Middle frontal gyrus (tissue), 1 donor: ENCODE measurements around the gene ASTN2.
A peak's percentile ranks its signal among the peaks of the same experiment; 100 is the strongest.

ENCODE experiments used
- DNase-seq: peaks from one replicate; pipeline ENCODE4 v3.0.0-alpha.2; 2015; ENCODE audit warnings: low spot score; ENCODE audit errors: extremely low spot score

ASTN2 gene

DNA sequence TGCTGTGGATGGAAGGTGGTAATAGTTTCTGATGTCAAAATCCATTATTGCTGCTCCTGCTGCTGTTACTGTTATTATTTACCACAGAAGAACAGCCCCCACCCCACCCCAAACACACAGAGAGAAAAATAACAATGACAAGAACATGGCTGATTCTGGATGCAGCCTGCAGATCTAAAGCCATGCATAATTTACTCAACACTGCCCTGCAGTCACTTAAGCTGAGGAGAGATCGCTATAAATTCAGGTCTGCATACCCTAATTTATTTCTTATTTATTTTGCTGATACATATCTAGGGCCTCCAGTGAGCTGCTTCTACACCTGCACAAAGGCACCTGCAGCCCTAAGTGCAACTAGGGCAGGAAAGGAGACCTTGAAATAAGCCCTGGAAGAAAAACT lies 595.7 kb downstream of the ASTN2 start:
- DNase-seq = no peak

DNA sequence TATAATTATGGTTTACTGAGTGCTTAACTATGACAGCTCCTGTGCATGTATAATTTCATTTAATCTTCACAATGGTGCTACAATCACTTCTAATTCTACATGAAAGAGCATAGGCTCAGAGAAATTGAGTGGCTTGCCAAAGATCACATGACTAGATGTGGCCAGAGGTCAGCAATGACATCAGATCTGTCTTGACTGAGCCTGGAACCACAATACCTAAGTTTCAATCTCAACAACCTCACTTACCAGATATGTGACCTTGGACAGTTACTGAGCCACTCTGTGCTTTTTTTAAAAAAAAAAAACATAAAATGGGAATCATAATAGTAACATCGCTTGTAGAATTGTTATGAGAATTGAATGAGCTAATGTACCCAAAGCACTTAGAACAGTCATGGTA lies 597.1 kb downstream of the ASTN2 start:
- no peak for DNase-seq

DNA sequence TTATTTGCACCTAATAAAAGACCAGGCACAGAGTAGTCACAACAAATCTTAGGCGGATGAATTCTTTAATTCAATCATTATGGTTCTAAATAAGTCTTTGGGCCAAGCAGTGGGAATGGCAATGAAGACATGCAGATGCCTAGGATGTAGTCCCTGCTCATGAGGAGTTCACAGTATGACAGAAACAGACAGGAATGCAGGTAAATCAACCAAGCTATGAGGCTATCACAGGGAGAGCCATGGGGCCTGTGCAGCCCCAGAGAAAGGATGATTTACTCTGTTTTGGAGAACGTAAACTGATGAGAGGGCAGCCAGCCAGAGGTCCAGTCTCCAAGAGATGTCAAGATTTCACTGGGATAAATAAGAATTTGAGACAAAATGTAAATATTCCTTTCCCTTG lies 598.4 kb downstream of the ASTN2 start:
- no peak for DNase-seq

DNA sequence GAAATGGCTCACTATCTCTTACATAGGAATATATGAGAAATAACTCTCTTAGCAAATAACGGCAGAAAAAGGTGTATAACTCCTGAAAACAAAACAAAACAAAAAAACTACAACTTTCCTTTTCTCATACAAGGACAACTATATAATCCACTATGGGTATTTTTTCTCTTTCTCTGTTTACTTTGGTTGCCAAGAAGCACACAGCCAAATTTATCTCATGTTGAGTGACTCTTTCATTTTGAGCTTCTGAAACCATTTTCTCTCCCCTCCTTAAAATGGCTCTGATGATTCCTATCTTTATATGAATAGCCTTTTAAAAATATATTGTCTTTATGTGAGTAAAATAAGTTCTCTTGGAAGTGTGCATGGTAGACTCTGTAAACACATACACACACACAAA lies 599.0 kb downstream of the ASTN2 start:
- no peak for DNase-seq

DNA sequence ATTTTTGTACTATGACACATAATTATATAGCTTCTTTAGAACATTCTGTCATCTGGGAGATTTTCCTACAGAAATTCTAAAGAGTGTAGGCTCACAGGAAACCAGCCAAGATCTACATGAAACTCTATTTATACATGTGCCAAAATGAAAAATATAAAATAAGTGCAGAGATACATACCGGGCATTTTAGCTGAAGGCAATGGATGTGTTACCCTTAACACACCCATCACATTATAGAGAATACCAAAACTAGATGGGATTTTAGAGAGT lies 601.9 kb downstream of the ASTN2 start:
- peak; percentile 45 for DNase-seq

GRCh38 chr9:116812231-116813030 lies 602.4 kb downstream of the ASTN2 start:
- no peak for DNase-seq

DNA sequence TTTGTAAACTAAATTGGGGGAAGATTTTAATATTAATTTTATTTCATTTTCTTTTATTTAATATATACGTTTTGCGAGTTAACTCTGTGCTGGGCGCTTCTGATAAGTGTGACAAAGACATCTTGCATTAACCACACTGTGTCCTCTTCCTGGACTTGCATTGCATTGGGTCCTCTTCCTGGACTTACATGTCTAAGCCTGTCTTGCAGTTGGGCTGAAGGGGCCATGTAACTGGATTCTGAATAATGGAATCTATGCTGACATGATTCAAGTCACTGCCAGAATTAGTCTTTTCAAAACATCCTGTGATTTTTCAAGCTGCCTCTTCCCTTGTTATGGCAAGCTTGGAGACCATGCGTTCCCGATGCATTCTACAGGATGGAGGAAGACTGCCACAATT lies 605.2 kb downstream of the ASTN2 start:
- DNase-seq = no peak

GRCh38 chr9:116806075-116806474 lies 608.8 kb downstream of the ASTN2 start:
- DNase-seq = no peak

- DNase-seq = no peak
Measured at GRCh38 chr9:116800885-116801284, 614.0 kb downstream of the ASTN2 start.

GRCh38 chr9:116800074-116800473 lies 614.8 kb downstream of the ASTN2 start:
- no peak for DNase-seq

DNA sequence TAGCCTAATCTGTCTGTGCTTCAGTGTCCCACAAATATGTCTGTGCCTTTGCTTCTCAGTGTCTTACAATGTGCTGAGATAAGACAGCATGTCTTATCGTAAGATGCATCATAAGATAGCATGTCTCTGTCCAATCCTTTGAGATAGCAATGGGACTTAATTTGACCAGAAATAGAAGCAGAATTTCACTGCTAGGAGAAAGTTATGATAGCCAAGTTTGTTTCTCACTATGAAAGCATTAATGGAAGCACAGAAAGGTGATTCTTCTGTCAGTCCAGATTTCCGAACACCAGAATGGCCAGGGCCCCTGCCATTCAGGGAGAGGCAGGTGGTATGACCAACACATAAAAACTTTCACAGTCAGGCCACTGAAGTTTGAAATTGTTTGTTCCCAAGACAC lies 616.3 kb downstream of the ASTN2 start:
- DNase-seq = no peak

GRCh38 chr9:116797276-116797675 lies 617.6 kb downstream of the ASTN2 start:
- DNase-seq = no peak

- no peak for DNase-seq
Measured at GRCh38 chr9:116796669-116797068, 618.2 kb downstream of the ASTN2 start.

GRCh38 chr9:116795821-116796220 lies 619.0 kb downstream of the ASTN2 start:
- no peak for DNase-seq

GRCh38 chr9:116792271-116792670 lies 622.6 kb downstream of the ASTN2 start:
- DNase-seq = no peak

DNA sequence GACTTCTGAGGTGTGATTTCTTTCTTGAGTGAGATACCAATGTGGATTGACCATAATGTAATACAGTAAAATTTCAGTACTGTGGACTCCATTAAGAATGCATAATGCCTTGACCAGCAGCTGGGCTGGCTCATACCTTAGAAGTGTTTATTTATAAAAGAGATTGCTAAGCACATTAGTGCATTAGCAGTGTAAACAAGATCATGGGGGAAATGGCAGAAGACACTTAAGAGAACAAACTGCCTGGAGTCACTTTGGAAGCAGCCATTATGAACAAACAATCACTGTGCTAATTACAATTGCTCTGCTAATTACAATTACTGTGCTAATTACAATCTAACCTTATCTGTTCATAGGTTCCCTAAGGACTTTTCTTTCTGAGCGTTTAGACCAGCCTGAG lies 623.5 kb downstream of the ASTN2 start:
- no peak for DNase-seq

GRCh38 chr9:116789081-116789480 lies 625.8 kb downstream of the ASTN2 start:
- no peak for DNase-seq

DNA sequence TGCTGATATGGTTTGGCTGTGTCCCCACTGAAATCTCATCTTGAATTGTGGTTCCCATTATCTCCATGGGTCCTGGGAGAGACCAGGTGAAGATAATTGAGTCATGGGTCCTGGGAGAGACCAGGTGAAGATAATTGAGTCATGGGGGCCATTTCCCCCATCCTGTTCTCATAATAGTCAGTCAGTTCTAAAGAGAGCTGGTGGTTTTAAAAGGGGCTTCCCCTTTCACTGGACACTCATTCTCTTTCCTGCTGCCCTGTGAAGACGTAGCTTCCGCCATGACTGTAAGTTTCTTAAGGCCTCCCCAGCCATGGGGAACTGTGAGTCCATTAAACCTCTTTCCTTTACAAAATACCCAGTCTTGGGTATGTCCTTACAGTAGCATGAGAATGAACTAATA lies 628.1 kb downstream of the ASTN2 start:
- DNase-seq = no peak

GRCh38 chr9:116777116-116777515 lies 637.7 kb downstream of the ASTN2 start:
- no peak for DNase-seq

DNA sequence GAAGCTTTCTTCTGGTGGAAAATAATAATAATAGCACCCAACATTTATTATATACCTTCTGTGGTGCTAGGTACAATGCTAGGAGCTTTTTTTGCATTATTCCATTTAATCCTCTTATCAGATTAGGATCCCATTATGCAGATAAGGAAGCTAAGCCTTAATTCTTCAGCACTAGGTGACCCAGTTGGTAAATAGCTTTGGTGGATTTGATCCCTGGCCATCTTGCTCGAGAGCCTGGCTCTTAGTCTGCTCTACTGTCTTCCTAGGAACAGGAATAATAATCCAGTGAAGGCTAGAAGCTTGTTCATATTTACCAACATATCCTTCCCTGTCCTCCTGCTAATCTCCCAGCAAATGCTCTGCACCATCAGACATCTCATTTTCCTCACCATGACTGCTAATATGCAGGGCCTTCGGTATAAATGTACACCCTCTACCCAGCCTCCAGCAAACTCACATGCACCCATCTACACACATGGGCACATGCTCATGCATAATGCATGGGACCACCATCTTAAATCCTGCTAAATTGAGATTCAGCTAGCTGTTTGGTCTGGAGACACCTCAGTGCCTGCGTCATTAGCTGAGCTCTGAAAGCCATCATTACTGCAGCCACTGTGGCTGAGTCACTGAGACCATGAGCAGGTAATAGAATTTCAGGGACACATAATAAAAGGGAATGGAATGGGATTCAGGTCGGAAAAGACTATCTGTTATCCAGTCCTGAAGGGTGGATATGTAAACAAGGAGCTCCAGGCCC lies 640.3 kb downstream of the ASTN2 start:
- DNase-seq = no peak

DNA sequence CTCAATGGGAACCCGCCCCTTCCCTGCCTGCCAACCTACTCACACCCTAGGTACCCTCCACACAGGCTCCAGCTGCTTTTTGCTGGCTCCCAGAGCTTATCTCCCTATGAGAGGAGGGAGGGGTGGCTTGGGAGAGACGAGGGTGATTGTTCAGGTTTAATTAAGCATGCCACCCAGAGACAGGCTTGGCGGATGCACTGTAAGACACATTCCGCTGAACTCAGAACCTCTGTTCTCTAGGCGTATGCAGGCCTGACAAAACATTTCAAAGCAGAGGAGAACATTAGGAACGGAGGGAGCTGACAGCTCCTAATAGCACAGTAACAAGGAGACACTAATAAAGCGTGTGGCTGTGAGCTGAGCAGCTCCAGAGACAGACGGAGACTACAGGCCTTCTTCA lies 647.6 kb downstream of the ASTN2 start:
- DNase-seq = no peak

GRCh38 chr9:116765011-116765410 lies 649.8 kb downstream of the ASTN2 start:
- DNase-seq = no peak

DNA sequence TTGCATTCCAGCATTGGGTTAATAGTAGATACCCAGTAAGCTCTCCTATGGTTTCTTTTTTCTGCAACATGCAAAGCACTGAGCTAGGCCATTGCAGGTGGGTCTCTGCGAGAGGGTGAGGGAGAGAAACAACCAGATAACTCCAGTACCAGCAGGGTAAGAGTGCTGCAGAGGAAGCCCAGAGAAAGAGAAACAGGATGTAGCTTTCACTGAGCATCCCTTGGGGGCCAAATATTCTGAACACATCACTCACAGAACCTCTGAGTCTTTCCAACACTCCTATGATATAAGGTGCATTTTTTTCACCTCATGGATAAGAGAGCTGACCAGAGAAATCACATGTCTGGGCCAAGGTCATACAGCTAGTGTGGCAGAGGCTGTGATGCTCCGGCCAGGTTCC lies 651.1 kb downstream of the ASTN2 start:
- DNase-seq = no peak
